KMS-11 (cell line): ENCODE data around the gene TSPYL4.
"Not testable (repeated sequence)": the region's sequence is repeated elsewhere in the genome, so short reads cannot be mapped to it uniquely, and the experiment has no call there.

Experiments
- H2AFZ ChIP-seq: fragments of 200-600 bp; sonication (generic); 2 replicates; pipeline ENCODE4 v1.6.1; 2016; ENCODE audit warnings: antibody characterized with exemption, mixed run types, low read depth
- H3K27ac ChIP-seq: fragments of 200-600 bp; sonication (generic); 2 replicates; pipeline ENCODE4 v1.6.1; 2016; ENCODE audit warnings: mild to moderate bottlenecking, mixed run types
- H3K27me3 ChIP-seq: fragments of 200-600 bp; sonication (generic); 2 replicates; pipeline ENCODE4 v1.6.1; 2017; ENCODE audit warnings: mild to moderate bottlenecking, low read depth, mixed run types, moderate library complexity; ENCODE audit not compliant: insufficient read depth
- H3K36me3 ChIP-seq: fragments of 200-600 bp; sonication (generic); 2 replicates; pipeline ENCODE4 v1.6.1; 2017; ENCODE audit warnings: mild to moderate bottlenecking, mixed run types; ENCODE audit not compliant: insufficient read depth
- H3K4me1 ChIP-seq: fragments of 200-600 bp; sonication (generic); 2 replicates; pipeline ENCODE4 v1.6.1; 2016; ENCODE audit warnings: mild to moderate bottlenecking, low read depth, mixed run types; ENCODE audit not compliant: poor library complexity, severe bottlenecking
- H3K4me2 ChIP-seq: fragments of 200-600 bp; sonication (generic); 2 replicates; pipeline ENCODE4 v1.7.0; 2016; ENCODE audit warnings: mild to moderate bottlenecking, mixed run types
- H3K4me3 ChIP-seq: fragments of 200-600 bp; sonication (generic); IDR thresholded peaks from 2 replicates; pipeline ENCODE4 v1.6.1; 2017; ENCODE audit warnings: low read depth, low read length, mixed read lengths; ENCODE audit not compliant: insufficient read depth
- H3K79me2 ChIP-seq: fragments of 200-600 bp; sonication (generic); 2 replicates; pipeline ENCODE4 v1.6.1; 2016; ENCODE audit warnings: low read depth, mixed run types; ENCODE audit not compliant: insufficient read depth
- H3K9ac ChIP-seq: fragments of 200-600 bp; sonication (generic); 2 replicates; pipeline ENCODE4 v1.6.1; 2016; ENCODE audit warnings: mild to moderate bottlenecking, mixed run types
- H4K20me1 ChIP-seq: fragments of 200-600 bp; sonication (generic); 2 replicates; pipeline ENCODE4 v1.6.1; 2016; ENCODE audit warnings: mild to moderate bottlenecking, mixed run types; ENCODE audit not compliant: insufficient read depth
- CTCF ChIP-seq: fragments of 200-600 bp; sonication (generic); conservative IDR thresholded peaks from 2 replicates; pipeline ENCODE4 v1.6.1; 2017; ENCODE audit warnings: low read depth, mild to moderate bottlenecking, antibody characterized with exemption, low read length, moderate library complexity, mixed read lengths

TSPYL4 gene

GRCh38 chr6:116289876-116290275, 36.0 kb upstream of the TSPYL4 start:
- Histone ChIP-seq H3K4me3 (no peak overlapping the region), H2AFZ (no peak overlapping the region), H3K27ac (no peak overlapping the region), H3K4me2 (no peak overlapping the region), H3K27me3 (no peaks in the 10 kb centered on the region), H3K9ac (no peak overlapping the region), H3K79me2 (no peaks in the 10 kb centered on the region), H3K4me1 (no peaks in the 10 kb centered on the region), H4K20me1 (no peaks in the 10 kb centered on the region), H3K36me3 (no peaks in the 10 kb centered on the region)
- no peak for TF ChIP-seq CTCF

- no peak overlapping the region for H3K4me3 ChIP-seq
- no peak overlapping the region for H3K4me2 ChIP-seq
- H2AFZ ChIP-seq, result no peak overlapping the region
- no peaks in the 10 kb centered on the region for H3K36me3 ChIP-seq
- H3K9ac ChIP-seq, result no peak overlapping the region
- H3K27me3 ChIP-seq, result no peaks in the 10 kb centered on the region
- no peaks in the 10 kb centered on the region for H3K4me1 ChIP-seq
- no peaks in the 10 kb centered on the region for H3K79me2 ChIP-seq
- no peak overlapping the region for H3K27ac ChIP-seq
- peak; percentile 71 for TF ChIP-seq CTCF
- H4K20me1 ChIP-seq, result no peaks in the 10 kb centered on the region
Observed at GRCh38 chr6:116287689-116288282, 33.9 kb upstream of the TSPYL4 start.

- H3K9ac ChIP-seq, result no peak overlapping the region
- H3K27me3 ChIP-seq, result no peaks in the 10 kb centered on the region
- no peak for TF ChIP-seq CTCF
- no peak overlapping the region for H3K27ac ChIP-seq
- H3K79me2 ChIP-seq, result no peaks in the 10 kb centered on the region
- no peak overlapping the region for H2AFZ ChIP-seq
- H3K4me2 ChIP-seq, result no peak overlapping the region
- H3K36me3 ChIP-seq, result no peaks in the 10 kb centered on the region
- no peak overlapping the region for H3K4me3 ChIP-seq
- no peaks in the 10 kb centered on the region for H4K20me1 ChIP-seq
- no peaks in the 10 kb centered on the region for H3K4me1 ChIP-seq
Observed at GRCh38 chr6:116286773-116287358, 33.0 kb upstream of the TSPYL4 start.

- H3K9ac ChIP-seq, H3K4me3 ChIP-seq, H3K27me3 ChIP-seq, H3K4me1 ChIP-seq, H2AFZ ChIP-seq, H3K27ac ChIP-seq, H3K79me2 ChIP-seq, H3K4me2 ChIP-seq, H4K20me1 ChIP-seq, H3K36me3 ChIP-seq: not testable (repeated sequence)
Observed at GRCh38 chr6:116284984-116285383, 31.1 kb upstream of the TSPYL4 start.

- Histone ChIP-seq H3K4me3 (no peak overlapping the region), H3K4me2 (no peak overlapping the region), H2AFZ (no peak overlapping the region), H3K4me1 (peaks cover 9% of the 10 kb centered on the region), H3K79me2 (peaks cover 9% of the 10 kb centered on the region), H3K36me3 (no peaks in the 10 kb centered on the region), H3K27ac (no peak overlapping the region), H4K20me1 (no peaks in the 10 kb centered on the region), H3K27me3 (no peaks in the 10 kb centered on the region), H3K9ac (no peak overlapping the region)
- TF ChIP-seq CTCF, result no peak
Observed at GRCh38 chr6:116283191-116283590, 29.3 kb upstream of the TSPYL4 start.
